Measurements from ENCODE around the gene GRID1.

GRCh38 chr10:85635650-85636049 is 730.9 kb downstream of the GRID1 start:
- TF ChIP-seq CTCF (IDR thresholded peaks at IDR 0.05) (no peak), POLR2A (IDR thresholded peaks at IDR 0.05) (no peak)

Measured in Peyer's patch (tissue), 4 donors.